ENCODE results near the gene PSG7. TPM values are rescaled to one million over a fixed set of nuclear protein-coding genes. Genes with fewer than 3 reads are reported as not detected.
"Not testable (repeated sequence)": the region's sequence is repeated elsewhere in the genome, so short reads cannot be mapped to it uniquely, and the experiment has no call there.

Gene PSG7
- polyA plus RNA-seq: not detected

GRCh38 chr19:42937107-42937506, at the start of gene PSG7:
Gene PSG7 (minus strand): TSS chr19:42937207. CDS start chr19:42937076, 131 bp downstream.
- not testable (repeated sequence) for H3K4me1 Mint-ChIP-seq; H3K9me3 Mint-ChIP-seq; H3K4me3 Mint-ChIP-seq; DNase-seq; H3K36me3 Mint-ChIP-seq; H3K27ac Mint-ChIP-seq; H3K27me3 Mint-ChIP-seq (ENCODE audit: low read depth in 3 of 3)

- DNase-seq: no peak
- no peaks in the 10 kb centered on the region for H3K4me1 Mint-ChIP-seq
- peaks cover 0 to 3% (median 1%) of the 10 kb centered on the region in 6 donors for H3K9me3 Mint-ChIP-seq
- no peak overlapping the region for H3K27ac Mint-ChIP-seq
- no peak overlapping the region for H3K4me3 Mint-ChIP-seq
- H3K27me3 Mint-ChIP-seq (ENCODE audit: low read depth in 3 of 3): peaks cover 0 to 7% (median 2%) of the 10 kb centered on the region in 3 donors
- H3K36me3 Mint-ChIP-seq: peaks cover 0 to 4% (median 3%) of the 10 kb centered on the region in 3 donors
These were observed 48.6 kb upstream of the PSG7 start for GRCh38 chr19:42985588-42985987.

GRCh38 chr19:42982111-42982510, 45.1 kb upstream of the PSG7 start:
- not testable (repeated sequence) for DNase-seq; H3K27ac Mint-ChIP-seq; H3K4me3 Mint-ChIP-seq; H3K27me3 Mint-ChIP-seq (ENCODE audit: low read depth in 3 of 3); H3K36me3 Mint-ChIP-seq; H3K4me1 Mint-ChIP-seq; H3K9me3 Mint-ChIP-seq

DNA sequence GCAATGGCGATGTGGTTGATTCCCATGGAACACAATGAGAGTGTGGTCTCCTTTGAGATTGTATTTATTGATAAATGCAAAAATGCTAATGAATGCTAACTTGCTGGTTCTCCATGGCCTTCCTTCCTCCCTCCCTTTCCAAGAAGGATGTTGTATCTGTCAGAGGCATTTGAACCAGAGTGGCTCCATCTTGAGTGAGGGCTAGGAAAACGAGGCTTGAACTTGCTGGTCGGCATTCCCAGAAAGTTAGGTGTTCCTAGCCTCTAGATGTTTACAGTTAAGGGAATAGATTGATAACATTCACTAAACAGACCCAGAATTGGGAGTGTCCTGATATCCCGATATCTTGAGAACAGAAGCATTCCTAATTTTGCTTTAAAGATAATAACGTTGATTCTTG, 34.4 kb upstream of the PSG7 start:
- DNase-seq; H3K27ac Mint-ChIP-seq; H3K36me3 Mint-ChIP-seq; H3K4me1 Mint-ChIP-seq; H3K9me3 Mint-ChIP-seq; H3K27me3 Mint-ChIP-seq (ENCODE audit: low read depth in 3 of 3); H3K4me3 Mint-ChIP-seq: not testable (repeated sequence)

DNA sequence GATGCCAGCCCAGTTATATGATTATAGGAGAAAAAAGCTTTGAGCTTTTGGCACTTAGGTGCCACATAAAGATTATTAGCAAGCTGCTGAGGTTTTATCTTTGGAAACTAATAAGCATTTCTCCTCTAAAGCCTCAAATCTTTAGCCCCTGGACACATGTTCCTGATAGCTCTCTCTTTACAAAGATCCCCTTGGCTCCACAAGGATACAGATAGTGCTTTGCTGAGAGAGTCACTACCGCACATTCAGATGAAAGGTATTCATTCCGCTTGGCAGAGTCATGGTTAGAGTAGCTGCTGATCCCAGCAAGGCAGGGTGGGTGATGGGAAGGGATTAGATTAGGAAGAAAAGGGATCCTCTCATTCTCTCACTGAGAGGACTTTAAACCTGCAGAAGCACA, 28.2 kb upstream of the PSG7 start:
- H3K4me1 Mint-ChIP-seq: no peaks in the 10 kb centered on the region
- H3K9me3 Mint-ChIP-seq: peaks cover 0 to 8% (median 0%) of the 10 kb centered on the region in 6 donors
- no peak for DNase-seq
- no peaks in the 10 kb centered on the region for H3K36me3 Mint-ChIP-seq
- peaks cover 0 to 7% (median 0%) of the 10 kb centered on the region in 3 donors for H3K27me3 Mint-ChIP-seq (ENCODE audit: low read depth in 3 of 3)
- H3K4me3 Mint-ChIP-seq: no peak overlapping the region
- no peak overlapping the region for H3K27ac Mint-ChIP-seq

DNA sequence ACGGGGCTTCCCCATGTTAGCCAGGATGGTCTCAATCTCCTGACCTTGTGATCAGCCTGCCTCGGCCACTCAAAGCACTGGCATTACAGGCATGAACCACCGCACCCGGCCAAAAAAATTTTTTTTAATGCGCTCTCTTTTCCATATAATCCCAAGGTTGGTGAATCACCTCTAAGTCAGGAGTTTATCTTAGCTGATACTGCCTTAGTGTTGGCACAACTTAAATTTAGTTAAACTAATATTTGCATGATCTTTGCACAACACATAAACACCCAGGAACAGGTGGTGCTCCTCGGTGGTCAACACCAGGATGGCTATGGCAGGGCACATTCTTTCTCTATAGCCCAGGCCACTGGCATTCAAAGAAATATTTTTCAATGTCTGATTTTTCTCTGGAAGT, 24.1 kb upstream of the PSG7 start:
- no peak for DNase-seq
- Mint-ChIP-seq H3K27ac (no peak overlapping the region), H3K4me1 (no peaks in the 10 kb centered on the region), H3K27me3 (ENCODE audit: low read depth in 3 of 3) (peaks cover 0 to 4% (median 0%) of the 10 kb centered on the region in 3 donors), H3K4me3 (no peak overlapping the region), H3K36me3 (no peaks in the 10 kb centered on the region), H3K9me3 (peaks cover 0 to 3% (median 0%) of the 10 kb centered on the region in 6 donors)

DNA sequence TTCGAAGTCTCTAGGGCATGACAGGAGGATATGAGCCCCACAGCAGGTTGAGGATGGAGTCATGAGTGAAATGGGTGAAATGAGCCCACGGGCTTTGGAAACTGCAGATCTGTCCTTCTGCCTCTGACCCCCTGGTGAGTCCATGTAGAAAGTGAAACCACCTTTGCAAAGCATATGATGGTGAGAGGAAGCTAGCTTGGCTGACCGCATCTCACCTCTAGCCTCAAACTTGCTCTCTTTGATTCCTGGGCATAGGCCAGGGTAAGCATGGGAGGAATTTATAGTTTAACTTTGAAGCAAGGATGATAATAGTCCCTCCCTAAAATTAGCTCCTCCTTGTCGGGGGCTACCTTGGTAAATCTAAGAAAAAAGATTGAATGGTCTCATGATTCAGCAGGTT, 15.1 kb upstream of the PSG7 start:
- DNase-seq; H3K27me3 Mint-ChIP-seq (ENCODE audit: low read depth in 3 of 3); H3K36me3 Mint-ChIP-seq; H3K4me3 Mint-ChIP-seq; H3K27ac Mint-ChIP-seq; H3K4me1 Mint-ChIP-seq; H3K9me3 Mint-ChIP-seq: not testable (repeated sequence)

GRCh38 chr19:42951476-42951875, 14.5 kb upstream of the PSG7 start:
- H3K36me3 Mint-ChIP-seq; DNase-seq; H3K9me3 Mint-ChIP-seq; H3K27ac Mint-ChIP-seq; H3K4me3 Mint-ChIP-seq; H3K27me3 Mint-ChIP-seq (ENCODE audit: low read depth in 3 of 3); H3K4me1 Mint-ChIP-seq: not testable (repeated sequence)

DNA sequence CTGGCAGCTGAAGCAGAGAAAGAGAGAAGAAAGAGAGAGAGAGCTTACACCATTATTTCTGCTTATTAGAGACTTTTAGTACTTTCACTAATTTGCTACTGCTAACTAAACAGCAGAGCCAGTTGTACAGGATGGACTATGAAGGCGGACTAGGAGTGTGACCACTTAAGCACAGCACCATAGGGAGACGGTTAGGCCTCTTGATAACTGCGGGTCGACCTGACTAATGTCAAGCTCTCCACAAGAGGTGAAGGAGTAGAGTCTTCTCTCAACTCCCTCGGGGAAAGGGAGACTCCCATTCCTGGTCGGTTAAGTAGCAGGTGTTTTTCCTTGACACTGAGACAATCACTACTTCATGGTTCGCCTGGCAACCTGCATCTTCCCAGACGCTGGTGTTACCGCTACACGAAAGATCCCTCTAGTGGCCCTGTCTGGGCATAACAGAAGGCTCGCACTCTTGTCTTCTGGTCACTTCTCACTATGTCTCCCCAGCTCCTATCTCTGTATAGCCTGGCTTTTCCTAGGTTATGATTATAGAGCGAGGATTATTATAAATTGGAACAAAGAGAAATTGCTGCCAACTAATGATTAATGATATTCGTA, 5.3 kb upstream of the PSG7 start:
- Mint-ChIP-seq H3K4me3 (no peak overlapping the region), H3K4me1 (no peaks in the 10 kb centered on the region), H3K9me3 (peaks cover 0 to 4% (median 0%) of the 10 kb centered on the region in 6 donors), H3K36me3 (no peaks in the 10 kb centered on the region), H3K27me3 (ENCODE audit: low read depth in 3 of 3) (peaks cover 4 to 10% (median 8%) of the 10 kb centered on the region in 3 donors), H3K27ac (no peak overlapping the region)
- no peak for DNase-seq

GRCh38 chr19:42934726-42935125, 2.3 kb downstream of the PSG7 start:
- H3K9me3 Mint-ChIP-seq; H3K4me3 Mint-ChIP-seq; H3K27me3 Mint-ChIP-seq (ENCODE audit: low read depth in 3 of 3); DNase-seq; H3K27ac Mint-ChIP-seq; H3K36me3 Mint-ChIP-seq; H3K4me1 Mint-ChIP-seq: not testable (repeated sequence)

DNA sequence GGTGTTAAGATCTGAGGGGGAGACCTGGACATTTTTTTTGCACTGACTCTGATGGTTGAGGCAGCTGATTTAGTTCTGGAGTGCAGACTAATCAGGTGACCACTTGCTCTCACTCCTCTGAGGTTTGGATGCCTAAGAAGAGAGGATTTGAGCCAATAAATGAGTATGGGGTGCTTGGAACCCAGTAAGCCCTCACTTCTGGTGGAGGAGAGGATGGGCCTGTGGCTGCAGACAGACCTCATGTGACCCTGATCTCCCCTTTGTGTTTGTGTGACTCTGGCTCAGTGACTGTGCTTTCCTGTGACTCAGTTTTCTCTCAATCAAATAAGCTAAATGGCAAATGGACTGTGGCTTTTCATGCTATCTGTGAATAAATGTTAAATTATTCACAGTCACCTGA, 2.8 kb downstream of the PSG7 start:
- not testable (repeated sequence) for DNase-seq; H3K27me3 Mint-ChIP-seq (ENCODE audit: low read depth in 3 of 3); H3K9me3 Mint-ChIP-seq; H3K36me3 Mint-ChIP-seq; H3K4me3 Mint-ChIP-seq; H3K4me1 Mint-ChIP-seq; H3K27ac Mint-ChIP-seq

DNA sequence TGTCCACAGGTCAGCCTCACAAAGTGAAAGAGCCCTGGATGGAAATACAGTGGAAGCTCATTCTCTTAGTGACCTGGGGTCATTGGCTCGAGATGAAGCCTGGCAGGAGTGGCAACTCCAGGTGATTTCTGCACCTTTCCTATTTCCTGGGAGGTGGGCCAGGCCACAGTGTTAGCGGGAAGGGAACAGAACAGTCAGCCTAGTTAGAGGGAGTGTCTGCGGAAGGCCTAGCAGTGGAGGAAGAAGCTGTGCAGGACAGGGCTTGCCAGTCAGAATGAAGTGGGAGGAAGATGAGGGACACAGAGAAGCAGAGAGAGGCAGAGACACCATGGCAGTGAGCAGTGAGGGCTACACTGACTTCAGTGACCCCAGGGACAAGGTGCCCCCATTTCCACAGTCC, 3.6 kb downstream of the PSG7 start:
- H3K9me3 Mint-ChIP-seq; DNase-seq; H3K27ac Mint-ChIP-seq; H3K36me3 Mint-ChIP-seq; H3K4me3 Mint-ChIP-seq; H3K4me1 Mint-ChIP-seq; H3K27me3 Mint-ChIP-seq (ENCODE audit: low read depth in 3 of 3): not testable (repeated sequence)

GRCh38 chr19:42932485-42933101, 4.4 kb downstream of the PSG7 start:
- not testable (repeated sequence) for H3K27me3 Mint-ChIP-seq (ENCODE audit: low read depth in 3 of 3); H3K27ac Mint-ChIP-seq; H3K9me3 Mint-ChIP-seq; H3K4me3 Mint-ChIP-seq; H3K36me3 Mint-ChIP-seq; H3K4me1 Mint-ChIP-seq; DNase-seq

GRCh38 chr19:42930214-42930613, 6.8 kb downstream of the PSG7 start:
- H3K9me3 Mint-ChIP-seq; H3K4me3 Mint-ChIP-seq; H3K36me3 Mint-ChIP-seq; H3K27ac Mint-ChIP-seq; DNase-seq; H3K27me3 Mint-ChIP-seq (ENCODE audit: low read depth in 3 of 3); H3K4me1 Mint-ChIP-seq: not testable (repeated sequence)

DNA sequence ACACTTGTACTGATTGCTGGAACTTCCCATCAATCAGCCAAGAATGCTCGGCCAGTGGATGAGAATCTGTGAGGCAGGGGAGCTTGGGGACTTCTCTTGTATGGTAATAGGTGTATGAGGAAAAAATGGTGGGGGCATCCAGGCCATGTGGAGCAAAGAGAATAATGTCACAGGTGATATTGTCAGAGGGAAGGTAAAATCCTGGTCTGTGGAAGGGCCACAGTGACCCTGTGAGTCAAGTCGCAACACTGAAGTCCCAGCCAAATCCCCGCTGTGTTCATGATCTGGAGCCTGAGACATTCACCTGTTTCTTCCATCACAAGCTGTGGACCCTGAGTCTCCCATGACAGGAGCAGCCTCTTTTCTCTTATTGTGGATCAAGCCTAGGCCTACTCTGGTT, 8.1 kb downstream of the PSG7 start:
- Mint-ChIP-seq H3K4me1 (no peaks in the 10 kb centered on the region), H3K4me3 (no peak overlapping the region), H3K27me3 (ENCODE audit: low read depth in 3 of 3) (peaks cover 2% of the 10 kb centered on the region in 3 donors), H3K36me3 (no peaks in the 10 kb centered on the region), H3K27ac (no peak overlapping the region), H3K9me3 (peaks cover 0 to 1% (median 0%) of the 10 kb centered on the region in 6 donors)
- no peak for DNase-seq
